C4-2B (cell line): ENCODE measurements around the gene MSMB.
"Not testable (repeated sequence)": the region's sequence is repeated elsewhere in the genome, so short reads cannot be mapped to it uniquely, and the experiment has no call there.

Experiments
- H3K27ac ChIP-seq: fragments of 450-650 bp; 2 replicates; pipeline ENCODE4 v1.5.1; 2017
- ZFX ChIP-seq: fragments of 450-650 bp; IDR thresholded peaks from 2 replicates; pipeline ENCODE4 v1.6.1; 2017
- TF ChIP-seq, protein P1 (sequence below): fragments of 450-650 bp; conservative IDR thresholded peaks from 2 replicates; pipeline ENCODE4 v1.5.1; 2017; ENCODE audit warnings: mild to moderate bottlenecking

MSMB gene

GRCh38 chr10:46012746-46013145, 33.3 kb downstream of the MSMB start:
- TF ChIP-seq, protein P1, sequence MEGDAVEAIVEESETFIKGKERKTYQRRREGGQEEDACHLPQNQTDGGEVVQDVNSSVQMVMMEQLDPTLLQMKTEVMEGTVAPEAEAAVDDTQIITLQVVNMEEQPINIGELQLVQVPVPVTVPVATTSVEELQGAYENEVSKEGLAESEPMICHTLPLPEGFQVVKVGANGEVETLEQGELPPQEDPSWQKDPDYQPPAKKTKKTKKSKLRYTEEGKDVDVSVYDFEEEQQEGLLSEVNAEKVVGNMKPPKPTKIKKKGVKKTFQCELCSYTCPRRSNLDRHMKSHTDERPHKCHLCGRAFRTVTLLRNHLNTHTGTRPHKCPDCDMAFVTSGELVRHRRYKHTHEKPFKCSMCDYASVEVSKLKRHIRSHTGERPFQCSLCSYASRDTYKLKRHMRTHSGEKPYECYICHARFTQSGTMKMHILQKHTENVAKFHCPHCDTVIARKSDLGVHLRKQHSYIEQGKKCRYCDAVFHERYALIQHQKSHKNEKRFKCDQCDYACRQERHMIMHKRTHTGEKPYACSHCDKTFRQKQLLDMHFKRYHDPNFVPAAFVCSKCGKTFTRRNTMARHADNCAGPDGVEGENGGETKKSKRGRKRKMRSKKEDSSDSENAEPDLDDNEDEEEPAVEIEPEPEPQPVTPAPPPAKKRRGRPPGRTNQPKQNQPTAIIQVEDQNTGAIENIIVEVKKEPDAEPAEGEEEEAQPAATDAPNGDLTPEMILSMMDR: no peak
- TF ChIP-seq ZFX: no peak
- no peak overlapping the region for H3K27ac ChIP-seq

DNA sequence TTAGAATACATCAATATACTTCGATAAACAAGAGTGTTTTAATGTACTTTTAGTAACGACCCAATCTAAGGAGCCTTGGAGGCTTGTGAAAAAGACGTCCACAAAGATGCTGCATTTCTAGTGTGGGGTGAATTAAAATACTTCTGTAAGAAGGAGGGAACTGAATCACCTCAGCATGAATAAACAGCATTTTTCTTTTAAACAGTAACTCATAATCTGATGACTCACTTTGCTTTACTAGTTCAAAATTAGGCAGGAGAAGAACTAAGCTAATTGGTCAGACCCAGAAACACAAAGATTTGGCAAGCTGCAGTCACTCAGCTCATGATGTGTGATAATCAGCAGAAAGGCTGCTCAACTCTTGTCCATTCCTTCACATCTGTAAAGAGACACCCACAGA, 39.9 kb downstream of the MSMB start:
- TF ChIP-seq, protein P1: no peak
- no peak for TF ChIP-seq ZFX
- H3K27ac ChIP-seq: no peak overlapping the region

DNA sequence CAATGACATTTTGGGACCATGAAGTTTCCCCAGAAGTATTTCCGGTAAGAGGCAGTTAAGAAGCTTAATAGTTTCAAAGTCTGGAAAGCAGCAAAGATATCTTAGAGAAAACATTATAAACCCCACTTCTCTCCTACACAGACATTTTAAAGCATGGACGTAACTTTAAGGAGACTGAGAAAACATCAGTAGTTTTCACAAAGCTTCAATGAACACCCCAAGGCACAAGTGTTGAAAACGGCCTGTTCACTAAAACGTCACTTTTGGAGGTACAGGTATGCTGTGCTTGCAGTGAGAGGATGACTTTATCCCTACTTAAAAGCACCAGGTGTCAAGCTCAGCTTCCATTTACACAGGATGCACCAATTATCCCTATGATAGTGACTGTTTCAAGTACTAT, 40.7 kb downstream of the MSMB start:
- TF ChIP-seq, protein P1: no peak
- TF ChIP-seq ZFX: no peak
- no peak overlapping the region for H3K27ac ChIP-seq

DNA sequence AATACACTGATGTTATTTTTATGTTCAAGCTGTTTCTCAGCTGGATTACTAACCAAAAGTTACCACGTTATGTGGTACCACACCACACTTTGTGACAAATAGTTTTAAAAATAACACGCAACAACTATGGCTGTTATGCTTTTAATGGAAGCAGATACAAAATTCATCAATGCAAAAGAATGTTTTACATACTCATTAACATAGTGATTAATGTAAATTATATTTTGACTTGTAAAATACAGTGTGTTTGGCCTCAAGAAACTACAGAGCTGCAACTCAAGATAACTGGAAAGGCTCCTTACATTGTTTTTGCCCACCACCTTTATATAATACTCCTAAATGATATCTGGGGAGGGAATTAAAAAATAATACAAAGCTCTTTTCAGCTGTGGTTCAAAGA, 41.1 kb downstream of the MSMB start:
- no peak overlapping the region for H3K27ac ChIP-seq

GRCh38 chr10:46002916-46003693, 43.0 kb downstream of the MSMB start:
- TF ChIP-seq ZFX: no peak
- TF ChIP-seq, protein P1: no peak

More for the DNA sequence above, 41.1 kb downstream of the MSMB start:
- no peak for TF ChIP-seq ZFX
- TF ChIP-seq, protein P1: no peak

DNA sequence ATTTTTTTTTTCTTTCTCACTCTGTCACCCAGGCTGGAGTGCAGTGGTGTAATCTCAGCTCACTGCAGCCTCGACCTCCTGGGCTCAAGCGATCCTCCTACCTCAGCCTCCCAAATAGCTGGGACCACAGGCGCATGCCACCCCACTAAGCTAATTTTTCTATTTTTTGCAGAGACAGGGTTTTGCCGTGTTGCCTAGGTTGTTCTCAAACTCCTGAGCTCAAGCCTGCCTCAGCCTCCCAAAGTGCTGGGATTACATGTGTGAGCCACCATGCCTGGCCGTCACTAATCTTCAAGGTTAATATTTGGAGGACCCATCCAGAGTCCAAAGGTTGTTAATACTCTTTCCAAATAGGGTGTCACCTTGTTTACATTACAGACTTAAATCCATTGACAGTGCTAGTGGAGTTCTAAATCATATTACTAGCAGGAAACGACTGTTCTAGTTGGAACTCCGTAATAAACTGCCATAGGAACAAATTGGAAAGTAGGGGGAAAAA, 43.8 kb downstream of the MSMB start:
- H3K27ac ChIP-seq: not testable (repeated sequence)

More at GRCh38 chr10:46002916-46003693, 43.0 kb downstream of the MSMB start:
- no peak overlapping the region for H3K27ac ChIP-seq

- no peak for TF ChIP-seq ZFX
- TF ChIP-seq, protein P1: no peak
- no peak overlapping the region for H3K27ac ChIP-seq
These were observed 44.8 kb downstream of the MSMB start for GRCh38 chr10:46001187-46001756.
